NOMO-1 treated with DMSO at 0.1 percent for 48 hours (cell line): ENCODE measurements around the gene RIMS3.

Experiments used
- DNase-seq: peaks from one replicate; lab custom pipeline; 2025; ENCODE audit not compliant: unreplicated experiment; lab: John Stamatoyannopoulos, UW

The RIMS3 gene

GRCh38 chr1:40691538-40692428 lies 26.3 kb upstream of the RIMS3 start, which contains the start of gene NFYC:
Gene NFYC, plus strand, starts transcription at chr1:40691704. Its CDS starts 47,140 bp downstream, at chr1:40738844.
- DNase-seq: peak; percentile 97

GRCh38 chr1:40690771-40691537 lies 25.5 kb upstream of the RIMS3 start:
- no peak for DNase-seq

- no peak for DNase-seq
Measured at GRCh38 chr1:40689737-40690136, 24.3 kb upstream of the RIMS3 start.

- no peak for DNase-seq
Measured at GRCh38 chr1:40687661-40688060, 22.2 kb upstream of the RIMS3 start.

GRCh38 chr1:40687059-40687458 lies 21.6 kb upstream of the RIMS3 start:
- no peak for DNase-seq

- no peak for DNase-seq
Measured at GRCh38 chr1:40684669-40685068, 19.2 kb upstream of the RIMS3 start.

GRCh38 chr1:40679165-40679953 lies 13.9 kb upstream of the RIMS3 start:
- no peak for DNase-seq

GRCh38 chr1:40676501-40676900 lies 11.0 kb upstream of the RIMS3 start:
- no peak for DNase-seq

- no peak for DNase-seq
Measured at GRCh38 chr1:40673452-40673851, 8.0 kb upstream of the RIMS3 start.

GRCh38 chr1:40668769-40669525 lies 3.5 kb upstream of the RIMS3 start:
- peak; percentile 45 for DNase-seq

GRCh38 chr1:40664791-40665190 lies 691 bp downstream of the RIMS3 start:
- no peak for DNase-seq

GRCh38 chr1:40664167-40664537 lies 1.3 kb downstream of the RIMS3 start:
- DNase-seq: no peak

GRCh38 chr1:40663324-40664166 lies 1.9 kb downstream of the RIMS3 start:
- DNase-seq: no peak

GRCh38 chr1:40662864-40663263 lies 2.6 kb downstream of the RIMS3 start:
- no peak for DNase-seq

- DNase-seq: no peak
Measured at GRCh38 chr1:40662151-40662550, 3.3 kb downstream of the RIMS3 start.

- no peak for DNase-seq
Measured at GRCh38 chr1:40661678-40662077, 3.8 kb downstream of the RIMS3 start.

GRCh38 chr1:40659649-40659947 lies 5.9 kb downstream of the RIMS3 start:
- DNase-seq: no peak

GRCh38 chr1:40658751-40659648 lies 6.5 kb downstream of the RIMS3 start:
- DNase-seq: no peak

GRCh38 chr1:40657046-40657445 lies 8.4 kb downstream of the RIMS3 start:
- DNase-seq: no peak
